IMR-90 (cell line): Measurements from ENCODE around the gene APCDD1. TPM values are rescaled to one million over a fixed set of nuclear protein-coding genes. Genes with fewer than 3 reads are reported as not detected.

Source experiments
- ATAC-seq: fragments of 200-7000 bp; cut with Tn5 transposase; 2 replicates; pipeline ENCODE4 v1.9.1; 2020; ENCODE audit warnings: low read depth, mild to moderate bottlenecking, moderate library complexity
- BruUV-seq: library from RNA; stranded (reverse); fragments of 400-500 nt; replicated peaks from 2 replicates; lab custom pipeline; 2021; lab: Mats Ljungman, UMichigan
- CTCF ChIA-PET: fragments of 300-600 bp; formaldehyde crosslinking; extraction: SDS; loops from one replicate; lab custom pipeline; 2021; ENCODE audit warnings: antibody characterized with exemption; lab: Yijun Ruan, JAX
- POLR2A ChIA-PET: fragments of 300-600 bp; sonication (Branson Sonifier 250); formaldehyde crosslinking; loops from one replicate; lab custom pipeline; 2022; ENCODE audit warnings: antibody characterized with exemption; ENCODE audit not compliant: unreplicated experiment; lab: Charles Lee
- DNase-seq: peaks from one replicate; pipeline ENCODE4 v3.0.0; 2013
- H2AFZ ChIP-seq: replicated peaks from 2 replicates; pipeline ENCODE3; 2013; ENCODE audit warnings: low read length, mild to moderate bottlenecking; ENCODE audit not compliant: poor library complexity
- H2AK5ac ChIP-seq: 2 replicates; pipeline ENCODE4 v1.6.1; 2013; ENCODE audit warnings: low read depth, low read length, inconsistent platforms
- H2AK9ac ChIP-seq: replicated peaks from 2 replicates; pipeline ENCODE3; 2013; ENCODE audit warnings: mild to moderate bottlenecking, low read depth, low read length, moderate library complexity; ENCODE audit not compliant: poor library complexity
- H2BK120ac ChIP-seq: 2 replicates; pipeline ENCODE4 v1.6.1; 2013; ENCODE audit warnings: low read depth, low read length, inconsistent platforms
- H2BK15ac ChIP-seq: 3 replicates; pipeline ENCODE4 v1.6.1; 2013; ENCODE audit warnings: low read depth, low read length, inconsistent platforms
- H2BK20ac ChIP-seq: 2 replicates; pipeline ENCODE4 v1.6.1; 2013; ENCODE audit warnings: low read depth, mild to moderate bottlenecking, inconsistent platforms, low read length, moderate library complexity
- H2BK5ac ChIP-seq: 2 replicates; pipeline ENCODE4 v1.6.1; 2013; ENCODE audit warnings: mild to moderate bottlenecking, low read depth, low read length, inconsistent platforms; ENCODE audit not compliant: poor library complexity, severe bottlenecking
- H3K14ac ChIP-seq: replicated peaks from 2 replicates; pipeline ENCODE4 v1.6.1; 2013; ENCODE audit warnings: low read depth, low read length, inconsistent platforms
- H3K18ac ChIP-seq: 2 replicates; pipeline ENCODE4 v1.6.1; 2013; ENCODE audit warnings: low read depth, low read length, control low read depth
- H3K23ac ChIP-seq: 2 replicates; pipeline ENCODE4 v1.6.1; 2013; ENCODE audit warnings: low read depth, low read length, inconsistent platforms
- H3K27ac ChIP-seq: 2 replicates; pipeline ENCODE4 v1.5.1; 2013; ENCODE audit warnings: mild to moderate bottlenecking, control low read depth, low read length; ENCODE audit not compliant: insufficient read depth
- H3K27me3 ChIP-seq: 2 replicates; pipeline ENCODE4 v1.6.1; 2013; ENCODE audit warnings: low read length; ENCODE audit not compliant: control insufficient read depth, insufficient read depth
- H3K36me3 ChIP-seq: 2 replicates; pipeline ENCODE4 v1.6.1; 2013; ENCODE audit warnings: low read length, mixed read lengths; ENCODE audit not compliant: control insufficient read depth, insufficient read depth
- H3K4ac ChIP-seq: 2 replicates; pipeline ENCODE4 v1.6.1; 2013; ENCODE audit warnings: low read depth, low read length, inconsistent platforms
- H3K4me1 ChIP-seq: 2 replicates; pipeline ENCODE4 v1.6.1; 2013; ENCODE audit warnings: low read length, mixed read lengths; ENCODE audit not compliant: control insufficient read depth, insufficient read depth
- H3K4me2 ChIP-seq: 2 replicates; pipeline ENCODE4 v1.6.1; 2013; ENCODE audit warnings: low read depth, mild to moderate bottlenecking, control low read depth, low read length, moderate library complexity
- H3K4me3 ChIP-seq: 2 replicates; pipeline ENCODE4 v1.5.1; 2013; ENCODE audit warnings: low read depth, mild to moderate bottlenecking, control low read depth, low read length, moderate library complexity; ENCODE audit not compliant: insufficient read depth
- H3K56ac ChIP-seq: 2 replicates; pipeline ENCODE4 v1.6.1; 2013; ENCODE audit warnings: low read length, inconsistent platforms; ENCODE audit not compliant: insufficient read depth; ENCODE audit errors: extremely low read depth
- H3K79me1 ChIP-seq, 2 experiments: 2 replicates each; pipeline ENCODE4 v1.6.1; 2013; ENCODE audit warnings: low read length in 2 of 2, inconsistent platforms in 1 of 2, low read depth in 1 of 2
- H3K9ac ChIP-seq: 2 replicates; pipeline ENCODE4 v1.6.1; 2013; ENCODE audit warnings: low read depth, low read length, control low read depth
- H3K9me1 ChIP-seq: 2 replicates; pipeline ENCODE4 v1.6.1; 2013; ENCODE audit warnings: low read length, inconsistent platforms; ENCODE audit not compliant: insufficient read depth
- H3K9me3 ChIP-seq: 2 replicates; pipeline ENCODE4 v1.6.1; 2013; ENCODE audit warnings: low read length; ENCODE audit not compliant: control insufficient read depth, insufficient read depth
- H4K20me1 ChIP-seq: 2 replicates; pipeline ENCODE4 v1.6.1; 2013; ENCODE audit warnings: low read length, inconsistent platforms; ENCODE audit not compliant: insufficient read depth
- H4K5ac ChIP-seq: 2 replicates; pipeline ENCODE4 v1.6.1; 2013; ENCODE audit warnings: mild to moderate bottlenecking, low read depth, low read length, control low read depth
- H4K8ac ChIP-seq, 2 experiments: 2 replicates each; pipeline ENCODE4 v1.6.1; 2013; ENCODE audit warnings: low read depth in 2 of 2, low read length in 2 of 2, control low read depth in 1 of 2, inconsistent platforms in 1 of 2
- H4K91ac ChIP-seq: 2 replicates; pipeline ENCODE4 v1.6.1; 2013; ENCODE audit warnings: low read depth, low read length, inconsistent platforms; ENCODE audit not compliant: insufficient read depth
- BHLHE40 ChIP-seq: fragments of 150-350 bp; IDR thresholded peaks from 2 replicates; pipeline ENCODE4 v1.6.1; 2016; ENCODE audit warnings: mild to moderate bottlenecking, low read depth, low read length
- CEBPB ChIP-seq: IDR thresholded peaks from 2 replicates; pipeline ENCODE4 v1.6.1; 2012; ENCODE audit warnings: low read depth, low read length, improper control_type of control experiment
- CHD1 ChIP-seq: IDR thresholded peaks from 2 replicates; pipeline ENCODE4 v1.6.1; 2012; ENCODE audit warnings: low read depth, low read length, improper control_type of control experiment
- FOS ChIP-seq: fragments of 150-350 bp; IDR thresholded peaks from 2 replicates; pipeline ENCODE4 v1.6.1; 2016; ENCODE audit warnings: low read depth, low read length
- MAFK ChIP-seq: IDR thresholded peaks from 2 replicates; pipeline ENCODE4 v1.6.1; 2012; ENCODE audit warnings: low read depth, low read length, improper control_type of control experiment
- MAZ ChIP-seq: IDR thresholded peaks from 2 replicates; pipeline ENCODE4 v1.6.1; 2012; ENCODE audit warnings: low read depth, mild to moderate bottlenecking, low read length, improper control_type of control experiment, moderate library complexity, borderline replicate concordance
- MXI1 ChIP-seq: IDR thresholded peaks from 2 replicates; pipeline ENCODE4 v1.6.1; 2012; ENCODE audit warnings: low read depth, mild to moderate bottlenecking, low read length, moderate library complexity, borderline replicate concordance
- NFE2L2 ChIP-seq: fragments of 150-350 bp; IDR thresholded peaks from 2 replicates; pipeline ENCODE4 v1.6.1; 2016; ENCODE audit warnings: low read depth, mild to moderate bottlenecking, low read length
- POLR2A ChIP-seq: IDR thresholded peaks from 2 replicates; pipeline ENCODE4 v1.6.1; 2012; ENCODE audit warnings: mild to moderate bottlenecking, low read depth, low read length
- RAD21 ChIP-seq: IDR thresholded peaks from 2 replicates; pipeline ENCODE4 v1.6.1; 2012; ENCODE audit warnings: low read length, improper control_type of control experiment
- RCOR1 ChIP-seq: IDR thresholded peaks from 2 replicates; pipeline ENCODE4 v1.6.1; 2012; ENCODE audit warnings: mild to moderate bottlenecking, low read length, improper control_type of control experiment; ENCODE audit not compliant: insufficient replicate concordance
- RFX5 ChIP-seq: IDR thresholded peaks from 2 replicates; pipeline ENCODE4 v1.8.0; 2012; ENCODE audit warnings: low read depth, mild to moderate bottlenecking, low read length, moderate library complexity
- SMC3 ChIP-seq: fragments of 150-350 bp; IDR thresholded peaks from 2 replicates; pipeline ENCODE4 v1.6.1; 2016; ENCODE audit warnings: low read depth, mild to moderate bottlenecking, antibody characterized with exemption, low read length, moderate library complexity
- WGBS, 2 experiments: methylation state at CpG; one replicate each; pipeline versions ENCODE4 v1.1.5 to v1.1.7; 2013; ENCODE audit warnings: missing lambda C conversion rate in 2 of 2; ENCODE audit not compliant: insufficient read length in 1 of 2; ENCODE audit errors: extremely low coverage in 2 of 2; 5-methylcytosine and 5-hydroxymethylcytosine counted together
- dilution Hi-C: fragments of 300-500 bp; cut with HindIII; formaldehyde crosslinking; loops from one replicate; pipeline ENCODE4 v1.14.3; 2018; ENCODE audit warnings: low sequenced_read_pairs; ENCODE audit not compliant: unreplicated experiment
- in situ Hi-C: fragments of 300-500 bp; cut with MboI; formaldehyde crosslinking; loops from 3 replicates; pipeline ENCODE4 v1.14.3; 2019; ENCODE audit warnings: low sequenced_read_pairs, inconsistent platforms, mixed read lengths
- intact Hi-C: fragments of 100-400 bp; cut with micrococcal nuclease; formaldehyde crosslinking; loops from 2 replicates; pipeline ENCODE4 v1.10.0; 2022
- polyA plus RNA-seq, 3 experiments: library from polyadenylated mRNA; depleted of rRNA; stranded (reverse); fragments of >200 nt; gene quantifications; 2 replicates each; pipeline ENCODE4 v1.2.3, GENCODE V29; 2012; ENCODE audit warnings: low replicate concordance in 1 of 3
- total RNA-seq: library from RNA; depleted of rRNA; stranded (reverse); fragments of >200 nt; gene quantifications from 2 replicates; pipeline ENCODE4 v1.2.3, GENCODE V29; 2012
- TF ChIP-seq, protein P1 (sequence below): fragments of 150-350 bp; IDR thresholded peaks from 2 replicates; pipeline ENCODE4 v1.6.1; 2016; ENCODE audit warnings: low read depth, mild to moderate bottlenecking, low read length, moderate library complexity, borderline replicate concordance
- TF ChIP-seq, protein P2 (sequence below): conservative IDR thresholded peaks from 2 replicates; pipeline ENCODE4 v1.5.1; 2012; ENCODE audit warnings: mild to moderate bottlenecking, low read depth, low read length, improper control_type of control experiment
- TF ChIP-seq, protein P3 (sequence below): fragments of 150-350 bp; IDR thresholded peaks from 2 replicates; pipeline ENCODE4 v1.6.1; 2017; ENCODE audit warnings: mild to moderate bottlenecking, antibody characterized with exemption, low read length, low read depth

APCDD1 gene
- total and polyA plus RNA-seq, 2 of the 4 experiments (the other 2 are of a cell fraction), result 1.1 to 2.2 TPM

DNA sequence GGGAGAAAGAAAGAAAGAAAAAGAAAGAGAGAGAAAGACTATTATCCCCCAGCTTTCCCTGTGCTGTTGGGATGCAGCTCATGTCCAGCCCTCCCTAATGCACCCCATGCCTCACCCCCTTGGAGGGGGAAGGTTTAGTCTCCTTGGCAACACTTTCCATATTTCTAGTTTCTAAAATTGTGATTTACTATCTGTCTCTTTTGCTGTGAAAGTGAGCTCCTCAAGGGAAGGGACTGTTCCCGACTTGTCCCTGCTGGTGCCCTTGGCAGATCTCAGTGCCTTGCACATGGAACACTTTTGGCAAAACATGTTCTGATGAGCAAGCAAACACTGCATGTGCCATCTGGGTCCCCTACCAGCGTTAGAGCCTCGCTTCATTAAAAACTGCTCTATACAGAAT is 59.6 kb downstream of the APCDD1 start:
- CTCF ChIA-PET, result no interaction called here
- no TSS peak for BruUV-seq
- no CpG with 5 or more reads among the region's 3 CpGs for WGBS, 2 experiments

More for the DNA sequence above, 59.6 kb downstream of the APCDD1 start:
- no peak for TF ChIP-seq POLR2A
- TF ChIP-seq FOS, result no peak
- no peak for TF ChIP-seq RFX5
- TF ChIP-seq CHD1, result no peak
- TF ChIP-seq, protein P1, sequence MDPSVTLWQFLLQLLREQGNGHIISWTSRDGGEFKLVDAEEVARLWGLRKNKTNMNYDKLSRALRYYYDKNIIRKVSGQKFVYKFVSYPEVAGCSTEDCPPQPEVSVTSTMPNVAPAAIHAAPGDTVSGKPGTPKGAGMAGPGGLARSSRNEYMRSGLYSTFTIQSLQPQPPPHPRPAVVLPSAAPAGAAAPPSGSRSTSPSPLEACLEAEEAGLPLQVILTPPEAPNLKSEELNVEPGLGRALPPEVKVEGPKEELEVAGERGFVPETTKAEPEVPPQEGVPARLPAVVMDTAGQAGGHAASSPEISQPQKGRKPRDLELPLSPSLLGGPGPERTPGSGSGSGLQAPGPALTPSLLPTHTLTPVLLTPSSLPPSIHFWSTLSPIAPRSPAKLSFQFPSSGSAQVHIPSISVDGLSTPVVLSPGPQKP, result no peak
- no peak for TF ChIP-seq SMC3
- TF ChIP-seq RAD21, result no peak
- TF ChIP-seq, protein P2, sequence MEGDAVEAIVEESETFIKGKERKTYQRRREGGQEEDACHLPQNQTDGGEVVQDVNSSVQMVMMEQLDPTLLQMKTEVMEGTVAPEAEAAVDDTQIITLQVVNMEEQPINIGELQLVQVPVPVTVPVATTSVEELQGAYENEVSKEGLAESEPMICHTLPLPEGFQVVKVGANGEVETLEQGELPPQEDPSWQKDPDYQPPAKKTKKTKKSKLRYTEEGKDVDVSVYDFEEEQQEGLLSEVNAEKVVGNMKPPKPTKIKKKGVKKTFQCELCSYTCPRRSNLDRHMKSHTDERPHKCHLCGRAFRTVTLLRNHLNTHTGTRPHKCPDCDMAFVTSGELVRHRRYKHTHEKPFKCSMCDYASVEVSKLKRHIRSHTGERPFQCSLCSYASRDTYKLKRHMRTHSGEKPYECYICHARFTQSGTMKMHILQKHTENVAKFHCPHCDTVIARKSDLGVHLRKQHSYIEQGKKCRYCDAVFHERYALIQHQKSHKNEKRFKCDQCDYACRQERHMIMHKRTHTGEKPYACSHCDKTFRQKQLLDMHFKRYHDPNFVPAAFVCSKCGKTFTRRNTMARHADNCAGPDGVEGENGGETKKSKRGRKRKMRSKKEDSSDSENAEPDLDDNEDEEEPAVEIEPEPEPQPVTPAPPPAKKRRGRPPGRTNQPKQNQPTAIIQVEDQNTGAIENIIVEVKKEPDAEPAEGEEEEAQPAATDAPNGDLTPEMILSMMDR, result no peak
- no peak for TF ChIP-seq MXI1
- TF ChIP-seq MAZ, result no peak
- TF ChIP-seq BHLHE40, result no peak
- TF ChIP-seq NFE2L2, result no peak
- TF ChIP-seq RCOR1, result no peak
- TF ChIP-seq, protein P3, sequence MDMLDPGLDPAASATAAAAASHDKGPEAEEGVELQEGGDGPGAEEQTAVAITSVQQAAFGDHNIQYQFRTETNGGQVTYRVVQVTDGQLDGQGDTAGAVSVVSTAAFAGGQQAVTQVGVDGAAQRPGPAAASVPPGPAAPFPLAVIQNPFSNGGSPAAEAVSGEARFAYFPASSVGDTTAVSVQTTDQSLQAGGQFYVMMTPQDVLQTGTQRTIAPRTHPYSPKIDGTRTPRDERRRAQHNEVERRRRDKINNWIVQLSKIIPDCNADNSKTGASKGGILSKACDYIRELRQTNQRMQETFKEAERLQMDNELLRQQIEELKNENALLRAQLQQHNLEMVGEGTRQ, result no peak
- no peak for TF ChIP-seq CEBPB
- TF ChIP-seq MAFK, result no peak
- Histone ChIP-seq H2BK20ac (no peak overlapping the region), H3K56ac (no peak overlapping the region), H3K4me2 (no peak overlapping the region), H3K27me3 (peaks cover 17% of the 10 kb centered on the region), H2AK9ac (no peak overlapping the region), H2AFZ (no peak overlapping the region), H3K23ac (no peak overlapping the region), H4K5ac (no peak overlapping the region), H3K36me3 (no peaks in the 10 kb centered on the region), H3K4me3 (no peak overlapping the region), H2AK5ac (no peak overlapping the region), H2BK5ac (no peak overlapping the region), H3K14ac (no peak overlapping the region), H3K9me3 (peaks cover 3% of the 10 kb centered on the region), H4K8ac (no peak overlapping the region), H4K91ac (no peak overlapping the region), H3K18ac (no peak overlapping the region), H3K4ac (no peak overlapping the region), H3K79me1 (no peaks in the 10 kb centered on the region), H4K20me1 (no peaks in the 10 kb centered on the region), H3K9me1 (peaks cover under 1% of the 10 kb centered on the region; the same call in 1 of the 2 replicates), H3K27ac (no peak overlapping the region), H3K9ac (no peak overlapping the region), H2BK15ac (no peak overlapping the region; the same call in 2 of the 3 replicates), H2BK120ac (no peak overlapping the region), H3K4me1 (peaks cover 2% of the 10 kb centered on the region; the same call in 1 of the 2 replicates)
- POLR2A ChIA-PET, result no interaction called here
- intact Hi-C loops (loop anchor here (10.0 kb wide), 2 partner anchors 139 to 279 kb away; no protein-coding TSS in a partner anchor), dilution Hi-C loops (loop anchor here (25.0 kb wide), 1 partner anchor 527 kb away; no protein-coding TSS in a partner anchor), in situ Hi-C loops (no loop called here)
- DNase-seq (no peak), ATAC-seq (no peak)
